Esophagus squamous epithelium (tissue), 5 donors: ENCODE results near the gene VILL. TPM values are rescaled to one million over a fixed set of nuclear protein-coding genes. Genes with fewer than 3 reads are reported as not detected.

Experiments
- DNase-seq: peaks from one replicate; lab custom pipeline; 2025; lab: John Stamatoyannopoulos, UW
- H3K27ac ChIP-seq, 4 donors: fragments of 200-600 bp; sonication (generic); one replicate each; pipeline ENCODE4 v1.5.1; 2016 to 2019; ENCODE audit warnings: mild to moderate bottlenecking in 1 of 4
- H3K27me3 ChIP-seq, 4 donors: fragments of 200-600 bp; sonication (generic); 1 replicate in 3 of 4; 2 replicates in 1 of 4; pipeline versions ENCODE4 v1.5.1 to v1.6.0; 2017 to 2021; ENCODE audit warnings: antibody characterized with exemption in 1 of 4
- H3K36me3 ChIP-seq, 3 donors: fragments of 200-600 bp; sonication (generic); one replicate each; pipeline ENCODE4 v1.5.1; 2016 to 2019
- H3K4me1 ChIP-seq, 3 donors: fragments of 200-600 bp; sonication (generic); one replicate each; pipeline ENCODE4 v1.5.1; 2017 to 2019
- H3K4me3 ChIP-seq, 4 donors: fragments of 200-600 bp; sonication (generic); 1 replicate in 3 of 4; 2 replicates in 1 of 4; pipeline ENCODE4 v1.5.1; 2016 to 2019; ENCODE audit warnings: mild to moderate bottlenecking in 2 of 4, moderate library complexity in 1 of 4
- H3K9me3 ChIP-seq, 3 donors: fragments of 200-600 bp; sonication (generic); one replicate each; pipeline ENCODE4 v1.5.1; 2016 to 2019
- POLR2A ChIP-seq, 4 donors: fragments of 450-650 bp; IDR thresholded peaks; one replicate each; pipeline ENCODE4 v1.6.1; 2017; ENCODE audit warnings: antibody characterized with exemption in 4 of 4, mild to moderate bottlenecking in 4 of 4, moderate library complexity in 3 of 4
- WGBS, 2 donors: methylation state at CpG; one replicate each; pipeline ENCODE4 v1.1.5; 2018; 5-methylcytosine and 5-hydroxymethylcytosine counted together
- intact Hi-C: fragments of 100-400 bp; cut with DNase I; formaldehyde crosslinking; loops from one replicate; pipeline ENCODE4 v1.15.0; 2022
- total RNA-seq, 4 donors: library from RNA; depleted of rRNA; stranded (reverse); fragments of >200 nt; gene quantifications; one replicate each; pipeline ENCODE4 v1.1.0, GENCODE V29; 2016
- TF ChIP-seq, protein P1 (sequence below), 6 experiments: fragments of 450-650 bp in 4 of 6; fragments of 200-600 bp in 2 of 6; sonication (generic) in 2 of 6; IDR thresholded peaks; one replicate each; pipeline ENCODE4 v1.5.1; 2016 to 2019; ENCODE audit warnings: antibody characterized with exemption in 6 of 6, mild to moderate bottlenecking in 4 of 6, moderate library complexity in 4 of 6
- donor health status: DM: yes; HTN: yes; CAD: no.

The VILL gene
- total RNA-seq, 4 donors from 2014 or later, result 5.5 to 13.0 (median 6.1) TPM

- Histone ChIP-seq H3K9me3 (no peaks in the 10 kb centered on the region), H3K4me3 (peak within 1 kb of the TSS; percentile 33 to 61 (median 47)), H3K36me3 (no peaks in the 10 kb centered on the region), H3K27ac (peak within 1 kb of the TSS; percentile 6 to 31 (median 29)), H3K27me3 (no peaks in the 10 kb centered on the region), H3K4me1 (peaks cover 9 to 20% (median 12%) of the 10 kb centered on the region in 3 donors)
- no peak for TF ChIP-seq POLR2A (IDR thresholded peaks at IDR 0.05)
- TF ChIP-seq, protein P1, sequence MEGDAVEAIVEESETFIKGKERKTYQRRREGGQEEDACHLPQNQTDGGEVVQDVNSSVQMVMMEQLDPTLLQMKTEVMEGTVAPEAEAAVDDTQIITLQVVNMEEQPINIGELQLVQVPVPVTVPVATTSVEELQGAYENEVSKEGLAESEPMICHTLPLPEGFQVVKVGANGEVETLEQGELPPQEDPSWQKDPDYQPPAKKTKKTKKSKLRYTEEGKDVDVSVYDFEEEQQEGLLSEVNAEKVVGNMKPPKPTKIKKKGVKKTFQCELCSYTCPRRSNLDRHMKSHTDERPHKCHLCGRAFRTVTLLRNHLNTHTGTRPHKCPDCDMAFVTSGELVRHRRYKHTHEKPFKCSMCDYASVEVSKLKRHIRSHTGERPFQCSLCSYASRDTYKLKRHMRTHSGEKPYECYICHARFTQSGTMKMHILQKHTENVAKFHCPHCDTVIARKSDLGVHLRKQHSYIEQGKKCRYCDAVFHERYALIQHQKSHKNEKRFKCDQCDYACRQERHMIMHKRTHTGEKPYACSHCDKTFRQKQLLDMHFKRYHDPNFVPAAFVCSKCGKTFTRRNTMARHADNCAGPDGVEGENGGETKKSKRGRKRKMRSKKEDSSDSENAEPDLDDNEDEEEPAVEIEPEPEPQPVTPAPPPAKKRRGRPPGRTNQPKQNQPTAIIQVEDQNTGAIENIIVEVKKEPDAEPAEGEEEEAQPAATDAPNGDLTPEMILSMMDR (IDR thresholded peaks at IDR 0.05), result no peak
- intact Hi-C loops, result loop anchor here (10.0 kb wide), 1 partner anchor 96 kb away; the partner anchor contains the start of genes ACAA1 and MYD88
- DNase-seq, result peak; percentile 14
- 8 to 14% methylated on average over 20 to 27 of the region's 67 CpGs for WGBS, 2 donors
These were observed 48.7 kb downstream of the VILL start, which contains the start of gene DLEC1 for GRCh38 chr3:38039101-38039898. TSS of gene DLEC1 (plus strand) at chr3:38039208. CDS start at chr3:38039226, 18 bp downstream.

DNA sequence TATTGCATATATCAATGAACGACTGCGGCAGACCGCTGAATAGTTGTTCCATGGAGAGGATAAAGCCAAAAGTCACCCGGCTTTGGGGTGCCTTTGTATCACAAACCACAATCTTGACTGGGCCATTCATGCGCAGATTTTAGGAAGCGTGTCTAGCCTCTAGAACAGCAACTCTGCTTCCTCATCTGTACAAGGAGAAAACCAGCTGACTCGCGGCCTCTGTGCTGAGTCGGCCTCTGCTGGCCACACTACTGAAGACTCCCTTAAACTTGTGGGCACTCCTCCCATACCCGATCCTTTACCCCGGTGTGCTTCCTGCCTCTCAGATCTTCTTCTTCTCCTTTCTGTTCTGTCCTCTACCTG lies 49.3 kb downstream of the VILL start:
- 40 to 42% methylated on average over 10 to 11 of the region's 11 CpGs for WGBS, 2 donors
- Histone ChIP-seq H3K4me3 (peak overlapping the region; percentile 33 to 61 (median 47)), H3K4me1 (peaks cover 9 to 20% (median 12%) of the 10 kb centered on the region in 3 donors), H3K36me3 (no peaks in the 10 kb centered on the region), H3K27me3 (no peaks in the 10 kb centered on the region), H3K27ac (no peak overlapping the region), H3K9me3 (no peaks in the 10 kb centered on the region)
- intact Hi-C loops, result loop anchor here (10.0 kb wide), 2 partner anchors 75 to 95 kb away; partner anchors contain the start of genes ACAA1 and MYD88
- TF ChIP-seq, protein P1 (IDR thresholded peaks at IDR 0.05), result peak in 2 of 6 experiments; percentile 10 to 47
- TF ChIP-seq POLR2A (IDR thresholded peaks at IDR 0.05), result no peak
- peak; percentile 13 for DNase-seq

GRCh38 chr3:38040401-38040800 lies 49.8 kb downstream of the VILL start:
- DNase-seq, result no peak
- 87 to 94% methylated on average over 5 of the region's 5 CpGs for WGBS, 2 donors
- no peaks in the 10 kb centered on the region for H3K9me3 ChIP-seq
- TF ChIP-seq, protein P1 (IDR thresholded peaks at IDR 0.05), result no peak
- TF ChIP-seq POLR2A (IDR thresholded peaks at IDR 0.05), result no peak
- no peaks in the 10 kb centered on the region for H3K36me3 ChIP-seq
- intact Hi-C loops, result loop anchor here (10.0 kb wide), 1 partner anchor 74 kb away; no protein-coding TSS in a partner anchor
- no peaks in the 10 kb centered on the region for H3K27me3 ChIP-seq
- H3K27ac ChIP-seq, result no peak overlapping the region
- H3K4me3 ChIP-seq, result no peak overlapping the region
- H3K4me1 ChIP-seq, result peaks cover 9 to 20% (median 12%) of the 10 kb centered on the region in 3 donors

- intact Hi-C loops, result loop anchor here (10.0 kb wide), 1 partner anchor 71 kb away; no protein-coding TSS in a partner anchor
- no peak for TF ChIP-seq POLR2A (IDR thresholded peaks at IDR 0.05)
- TF ChIP-seq, protein P1 (IDR thresholded peaks at IDR 0.05), result no peak
- no peaks in the 10 kb centered on the region for H3K27me3 ChIP-seq
- H3K27ac ChIP-seq, result no peak overlapping the region
- 67 to 78% methylated on average over 4 of the region's 4 CpGs for WGBS, 2 donors
- no peaks in the 10 kb centered on the region for H3K36me3 ChIP-seq
- no peak for DNase-seq
- H3K9me3 ChIP-seq, result no peaks in the 10 kb centered on the region
- H3K4me3 ChIP-seq, result no peak overlapping the region
- H3K4me1 ChIP-seq, result peaks cover 9 to 19% (median 12%) of the 10 kb centered on the region in 3 donors
These were observed 52.9 kb downstream of the VILL start for GRCh38 chr3:38043486-38043885.

DNA sequence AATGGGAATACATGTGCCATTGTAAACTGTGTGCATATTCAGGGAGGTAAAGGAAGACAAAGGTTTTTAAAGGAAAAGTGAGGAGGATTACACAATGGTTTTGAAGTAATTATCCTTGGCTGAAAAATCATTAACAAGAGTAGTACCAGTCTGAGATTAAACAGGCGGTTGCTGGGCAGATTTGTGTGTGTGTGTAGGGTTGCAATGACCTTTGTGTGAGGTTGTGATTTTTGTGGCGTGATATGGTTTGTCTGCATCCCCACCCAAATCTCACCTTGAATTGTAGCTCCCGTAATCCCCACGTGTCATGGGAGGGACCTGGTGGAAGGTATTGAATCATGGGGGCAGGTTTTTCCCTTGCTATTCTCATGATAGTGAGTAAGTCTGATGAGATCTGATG lies 55.4 kb downstream of the VILL start:
- 80 to 89% methylated on average over 3 to 4 of the region's 4 CpGs for WGBS, 2 donors
- Histone ChIP-seq H3K4me1 (peaks cover 0 to 4% (median 0%) of the 10 kb centered on the region in 3 donors), H3K9me3 (no peaks in the 10 kb centered on the region), H3K27me3 (no peaks in the 10 kb centered on the region), H3K4me3 (no peak overlapping the region), H3K27ac (no peak overlapping the region), H3K36me3 (no peaks in the 10 kb centered on the region)
- TF ChIP-seq POLR2A (IDR thresholded peaks at IDR 0.05), result no peak
- DNase-seq, result no peak
- intact Hi-C loops, result loop anchor here (10.0 kb wide), 1 partner anchor 69 kb away; no protein-coding TSS in a partner anchor
